ENCODE data around the gene HDAC4. TPM values are rescaled to one million over a fixed set of nuclear protein-coding genes. Genes with fewer than 3 reads are reported as not detected.

HDAC4 gene
- total RNA-seq, 1 experiment from 2014 or later: 47.6 TPM

GRCh38 chr2:239231231-239232194, 169.3 kb downstream of the HDAC4 start:
- ChIA-PET CTCF (no interaction called here), RAD21 (ENCODE audit: low non-redundant PET in 1 of 2, low total read pairs in 2 of 2, uncharacterized antibody in 2 of 2, unreplicated experiment in 2 of 2) (no interaction called here), POLR2A (no interaction called here)
- H3K9me3 ChIP-seq (ENCODE audit: control insufficient read depth in 1 of 2, insufficient read depth in 1 of 2, low read depth in 1 of 2, low read length in 2 of 2): no peaks in the 10 kb centered on the region
- no peak for DNase-seq (ENCODE audit: low read depth, low spot score)
- BruUV-seq (replicated peaks): no TSS peak
- no peak overlapping the region for H2AFZ ChIP-seq (ENCODE audit: low read depth, low read length, poor library complexity, severe bottlenecking)
- H3K4me3 ChIP-seq (replicated peaks in 1 of 2; ENCODE audit: low read depth in 1 of 2, low read length in 2 of 2): no peak overlapping the region
- intact Hi-C loops (cut with micrococcal nuclease): no loop called here
- ATAC-seq: no peak
- peaks cover 18 to 38% of the 10 kb centered on the region in 2 experiments; a peak in 3 of 4 replicates for H3K4me1 ChIP-seq (ENCODE audit: control insufficient read depth in 1 of 2, insufficient read depth in 2 of 2, low read length in 2 of 2)
- no peak overlapping the region for H3K9ac ChIP-seq (ENCODE audit: low read length)
- no peak overlapping the region for H3K4me2 ChIP-seq (ENCODE audit: low read length)
- peaks cover 3% of the 10 kb centered on the region; the same call in 1 of the 2 replicates for H3K79me2 ChIP-seq (ENCODE audit: insufficient read depth, low read length)
- no peaks in the 10 kb centered on the region for H3K36me3 ChIP-seq (ENCODE audit: control insufficient read depth in 1 of 2, insufficient read depth in 2 of 2, low read length in 2 of 2)
- H3K27me3 ChIP-seq (ENCODE audit: insufficient read depth, low read length): no peaks in the 10 kb centered on the region
- no peaks in the 10 kb centered on the region for H3K9me2 ChIP-seq (ENCODE audit: insufficient read depth)
- no peak for TF ChIP-seq ATF3 (IDR thresholded peaks at IDR 0.05)
- no peak for TF ChIP-seq CEBPB (IDR thresholded peaks at IDR 0.05; ENCODE audit: low read depth)
- no peak for TF ChIP-seq CTCF (IDR thresholded peaks at IDR 0.05 in 2 of 3, conservative IDR thresholded peaks at IDR 0.05 in 1 of 3; ENCODE audit: borderline replicate concordance in 1 of 3, insufficient read depth in 1 of 3, low read depth in 2 of 3, low read length in 2 of 3)
- TF ChIP-seq JUND (IDR thresholded peaks at IDR 0.05): no peak
- no peak for TF ChIP-seq REST (IDR thresholded peaks at IDR 0.05; ENCODE audit: low read depth)
- TF ChIP-seq CBX3 (IDR thresholded peaks at IDR 0.05; ENCODE audit: low read depth): no peak
- TF ChIP-seq ZFX (IDR thresholded peaks at IDR 0.05): no peak
- no peak for TF ChIP-seq TCF7L2 (IDR thresholded peaks at IDR 0.05; ENCODE audit: borderline replicate concordance, extremely low read depth, insufficient read depth, insufficient read length)
- no peak for TF ChIP-seq YY1 (IDR thresholded peaks at IDR 0.05; ENCODE audit: extremely low read depth, insufficient replicate concordance, low read depth, low read length)
- TF ChIP-seq ELF1 (IDR thresholded peaks at IDR 0.05; ENCODE audit: borderline replicate concordance, low read depth): no peak
- TF ChIP-seq SIN3A (IDR thresholded peaks at IDR 0.05; ENCODE audit: low read depth): no peak
- no peak for TF ChIP-seq FOSL1 (IDR thresholded peaks at IDR 0.05; ENCODE audit: low read depth)
- no peak for TF ChIP-seq SRF (IDR thresholded peaks at IDR 0.05; ENCODE audit: low read depth)
- no peak for TF ChIP-seq ZBTB33 (IDR thresholded peaks at IDR 0.05; ENCODE audit: extremely low read depth, insufficient replicate concordance, low read length)
- H4K20me1 ChIP-seq (ENCODE audit: insufficient read depth): no peaks in the 10 kb centered on the region
- no peak overlapping the region for H3K27ac ChIP-seq (ENCODE audit: low read depth, low read length)
